ENCODE measurements around the gene C1QTNF2.

The C1QTNF2 gene

GRCh38 chr5:160375701-160376100, 5.3 kb upstream of the C1QTNF2 start:
- Histone ChIP-seq H2AFZ (no peak overlapping the region), H3K9ac (no peak overlapping the region), H3K79me2 (no peaks in the 10 kb centered on the region), H3K27me3 (ENCODE audit: control insufficient read depth, insufficient read depth, low read length) (no peaks in the 10 kb centered on the region), H3K4me3 (ENCODE audit: low read depth, low read length) (no peak overlapping the region), H3K27ac (no peak overlapping the region), H3K36me3 (ENCODE audit: control insufficient read depth, insufficient read depth, low read length) (no peaks in the 10 kb centered on the region), H3K4me2 (ENCODE audit: low read length) (no peak overlapping the region), H3K9me3 (ENCODE audit: control insufficient read depth, low read length) (no peaks in the 10 kb centered on the region), H3K4me1 (no peaks in the 10 kb centered on the region)
- no peak for TF ChIP-seq CTCF (IDR thresholded peaks at IDR 0.05)

GRCh38 chr5:160375166-160375565, 4.7 kb upstream of the C1QTNF2 start:
- Histone ChIP-seq H3K27me3 (ENCODE audit: control insufficient read depth, insufficient read depth, low read length) (no peaks in the 10 kb centered on the region), H3K4me2 (ENCODE audit: low read length) (no peak overlapping the region), H3K79me2 (no peaks in the 10 kb centered on the region), H3K4me3 (ENCODE audit: low read depth, low read length) (no peak overlapping the region), H3K9me3 (ENCODE audit: control insufficient read depth, low read length) (no peaks in the 10 kb centered on the region), H3K9ac (no peak overlapping the region), H3K4me1 (peaks cover 2% of the 10 kb centered on the region), H3K27ac (no peak overlapping the region), H2AFZ (no peak overlapping the region), H3K36me3 (ENCODE audit: control insufficient read depth, insufficient read depth, low read length) (no peaks in the 10 kb centered on the region)
- no peak for TF ChIP-seq CTCF (IDR thresholded peaks at IDR 0.05)

- Histone ChIP-seq H3K9me3 (ENCODE audit: control insufficient read depth, low read length) (no peaks in the 10 kb centered on the region), H2AFZ (no peak overlapping the region), H3K36me3 (ENCODE audit: control insufficient read depth, insufficient read depth, low read length) (no peaks in the 10 kb centered on the region), H3K4me2 (ENCODE audit: low read length) (no peak overlapping the region), H3K27me3 (ENCODE audit: control insufficient read depth, insufficient read depth, low read length) (no peaks in the 10 kb centered on the region), H3K27ac (no peak overlapping the region), H3K9ac (no peak overlapping the region), H3K79me2 (no peaks in the 10 kb centered on the region), H3K4me1 (peaks cover 5% of the 10 kb centered on the region), H3K4me3 (ENCODE audit: low read depth, low read length) (no peak overlapping the region)
- TF ChIP-seq CTCF (IDR thresholded peaks at IDR 0.05): no peak
These were observed 868 bp upstream of the C1QTNF2 start for GRCh38 chr5:160371294-160371693.

GRCh38 chr5:160370713-160371034, 248 bp upstream of the C1QTNF2 start:
- Histone ChIP-seq H3K79me2 (no peaks in the 10 kb centered on the region), H3K9me3 (ENCODE audit: control insufficient read depth, low read length) (no peaks in the 10 kb centered on the region), H3K36me3 (ENCODE audit: control insufficient read depth, insufficient read depth, low read length) (no peaks in the 10 kb centered on the region), H3K4me3 (ENCODE audit: low read depth, low read length) (peak overlapping the region; percentile 42), H3K4me1 (peaks cover 5% of the 10 kb centered on the region), H3K27me3 (ENCODE audit: control insufficient read depth, insufficient read depth, low read length) (no peaks in the 10 kb centered on the region), H2AFZ (peak overlapping the region; percentile 79), H3K27ac (no peak overlapping the region), H3K9ac (no peak overlapping the region), H3K4me2 (ENCODE audit: low read length) (peak overlapping the region; percentile 70)
- TF ChIP-seq CTCF (IDR thresholded peaks at IDR 0.05): no peak

- Histone ChIP-seq H3K27me3 (ENCODE audit: control insufficient read depth, insufficient read depth, low read length) (no peaks in the 10 kb centered on the region), H3K9ac (no peak overlapping the region), H3K4me3 (ENCODE audit: low read depth, low read length) (no peak overlapping the region), H3K27ac (no peak overlapping the region), H3K4me1 (peaks cover 5% of the 10 kb centered on the region), H3K36me3 (ENCODE audit: control insufficient read depth, insufficient read depth, low read length) (no peaks in the 10 kb centered on the region), H3K79me2 (no peaks in the 10 kb centered on the region), H3K9me3 (ENCODE audit: control insufficient read depth, low read length) (no peaks in the 10 kb centered on the region), H3K4me2 (ENCODE audit: low read length) (no peak overlapping the region), H2AFZ (no peak overlapping the region)
- TF ChIP-seq CTCF (IDR thresholded peaks at IDR 0.05): no peak
These were observed 2.5 kb downstream of the C1QTNF2 start for GRCh38 chr5:160367885-160368284.

All from parathyroid adenoma (tissue), 2 donors.